K562 (cell line): Measurements from ENCODE around the gene ANKRD49.

Experiments used
- AFF4 ChIP-seq: sonication (generic); formaldehyde crosslinking; IDR thresholded peaks from 2 replicates; pipeline ENCODE4 v1.8.0; 2023; ENCODE audit warnings: mild to moderate bottlenecking, missing genetic modification reagents
- EZH2 ChIP-seq: IDR thresholded peaks from 2 replicates; pipeline ENCODE4 v1.6.1; 2012; ENCODE audit warnings: low read depth, mild to moderate bottlenecking, inconsistent platforms, low read length, borderline replicate concordance
- FIP1L1 ChIP-seq: fragments of 200-400 bp; formaldehyde crosslinking; IDR thresholded peaks from 2 replicates; pipeline ENCODE4 v1.6.1; 2018; ENCODE audit warnings: mild to moderate bottlenecking, low read depth, low read length; ENCODE audit not compliant: poor library complexity, severe bottlenecking
- NBN ChIP-seq: fragments of 450-650 bp; IDR thresholded peaks from 2 replicates; pipeline ENCODE4 v1.6.1; 2016; ENCODE audit warnings: low read depth, mild to moderate bottlenecking
- RB1 ChIP-seq: fragments of 450-650 bp; IDR thresholded peaks from 2 replicates; pipeline ENCODE4 v1.6.1; 2017; ENCODE audit warnings: low read depth, mild to moderate bottlenecking
- SETDB1 ChIP-seq: IDR thresholded peaks from one replicate; pipeline ENCODE4 v1.6.1; 2012; ENCODE audit warnings: low read length, control low read depth, inconsistent platforms
- SP1 ChIP-seq: sonication (generic); formaldehyde crosslinking; IDR thresholded peaks from 2 replicates; pipeline ENCODE4 v1.8.1; 2022; ENCODE audit warnings: mild to moderate bottlenecking, missing genetic modification reagents
- TAF7 ChIP-seq: fragments of 450-650 bp; IDR thresholded peaks from 2 replicates; pipeline ENCODE4 v1.6.1; 2016; ENCODE audit warnings: missing genetic modification characterization, missing compliant biosample characterization
- TGIF2 ChIP-seq: sonication (generic); formaldehyde crosslinking; IDR thresholded peaks from 2 replicates; pipeline ENCODE4 v1.8.1; 2022; ENCODE audit warnings: mild to moderate bottlenecking, missing genetic modification reagents, moderate library complexity
- ZNF445 ChIP-seq: fragments of 250-450 bp; sonication (Bioruptor Pico); IDR thresholded peaks from 2 replicates; pipeline ENCODE4 v1.4.0; 2020; ENCODE audit warnings: low read depth, mild to moderate bottlenecking, moderate library complexity
- ZNF57 ChIP-seq: fragments of 450-650 bp; formaldehyde crosslinking; IDR thresholded peaks from 2 replicates; pipeline ENCODE4 v1.4.0; 2020; ENCODE audit warnings: mild to moderate bottlenecking, moderate library complexity
- TF ChIP-seq, protein P1 (sequence below): sonication (generic); formaldehyde crosslinking; IDR thresholded peaks from 2 replicates; pipeline ENCODE4 v1.8.0; 2022; ENCODE audit warnings: missing genetic modification reagents, mild to moderate bottlenecking, borderline replicate concordance
- TF ChIP-seq, protein P2 (sequence below): fragments of 200-400 bp; formaldehyde crosslinking; IDR thresholded peaks from 2 replicates; pipeline ENCODE4 v1.6.1; 2017; ENCODE audit warnings: mild to moderate bottlenecking, low read depth, low read length, moderate library complexity
- TF ChIP-seq, protein P3 (sequence below): fragments of 450-650 bp; IDR thresholded peaks from 2 replicates; pipeline ENCODE4 v1.6.1; 2017; ENCODE audit warnings: mild to moderate bottlenecking, moderate library complexity

DNA sequence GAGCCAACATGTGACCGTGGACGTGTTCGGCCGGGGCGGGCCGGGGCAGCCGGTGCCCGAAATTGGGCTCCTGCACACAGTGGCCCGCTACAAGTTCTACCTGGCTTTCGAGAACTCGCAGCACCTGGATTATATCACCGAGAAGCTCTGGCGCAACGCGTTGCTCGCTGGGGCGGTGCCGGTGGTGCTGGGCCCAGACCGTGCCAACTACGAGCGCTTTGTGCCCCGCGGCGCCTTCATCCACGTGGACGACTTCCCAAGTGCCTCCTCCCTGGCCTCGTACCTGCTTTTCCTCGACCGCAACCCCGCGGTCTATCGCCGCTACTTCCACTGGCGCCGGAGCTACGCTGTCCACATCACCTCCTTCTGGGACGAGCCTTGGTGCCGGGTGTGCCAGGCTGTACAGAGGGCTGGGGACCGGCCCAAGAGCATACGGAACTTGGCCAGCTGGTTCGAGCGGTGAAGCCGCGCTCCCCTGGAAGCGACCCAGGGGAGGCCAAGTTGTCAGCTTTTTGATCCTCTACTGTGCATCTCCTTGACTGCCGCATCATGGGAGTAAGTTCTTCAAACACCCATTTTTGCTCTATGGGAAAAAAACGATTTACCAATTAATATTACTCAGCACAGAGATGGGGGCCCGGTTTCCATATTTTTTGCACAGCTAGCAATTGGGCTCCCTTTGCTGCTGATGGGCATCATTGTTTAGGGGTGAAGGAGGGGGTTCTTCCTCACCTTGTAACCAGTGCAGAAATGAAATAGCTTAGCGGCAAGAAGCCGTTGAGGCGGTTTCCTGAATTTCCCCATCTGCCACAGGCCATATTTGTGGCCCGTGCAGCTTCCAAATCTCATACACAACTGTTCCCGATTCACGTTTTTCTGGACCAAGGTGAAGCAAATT lies 51.7 kb downstream of the ANKRD49 start:
- TF ChIP-seq SP1 (no peak), AFF4 (CRISPR knock-in tag) (no peak), NBN (no peak), TAF7 (tag) (no peak), ZNF57 (CRISPR knock-in tag) (no peak), ZNF445 (CRISPR knock-in tag) (no peak), SETDB1 (no peak), FIP1L1 (no peak), EZH2 (no peak), RB1 (no peak), TGIF2 (CRISPR knock-in tag) (no peak)
- TF ChIP-seq, protein P1, sequence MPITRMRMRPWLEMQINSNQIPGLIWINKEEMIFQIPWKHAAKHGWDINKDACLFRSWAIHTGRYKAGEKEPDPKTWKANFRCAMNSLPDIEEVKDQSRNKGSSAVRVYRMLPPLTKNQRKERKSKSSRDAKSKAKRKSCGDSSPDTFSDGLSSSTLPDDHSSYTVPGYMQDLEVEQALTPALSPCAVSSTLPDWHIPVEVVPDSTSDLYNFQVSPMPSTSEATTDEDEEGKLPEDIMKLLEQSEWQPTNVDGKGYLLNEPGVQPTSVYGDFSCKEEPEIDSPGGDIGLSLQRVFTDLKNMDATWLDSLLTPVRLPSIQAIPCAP: no peak
- TF ChIP-seq, protein P2, sequence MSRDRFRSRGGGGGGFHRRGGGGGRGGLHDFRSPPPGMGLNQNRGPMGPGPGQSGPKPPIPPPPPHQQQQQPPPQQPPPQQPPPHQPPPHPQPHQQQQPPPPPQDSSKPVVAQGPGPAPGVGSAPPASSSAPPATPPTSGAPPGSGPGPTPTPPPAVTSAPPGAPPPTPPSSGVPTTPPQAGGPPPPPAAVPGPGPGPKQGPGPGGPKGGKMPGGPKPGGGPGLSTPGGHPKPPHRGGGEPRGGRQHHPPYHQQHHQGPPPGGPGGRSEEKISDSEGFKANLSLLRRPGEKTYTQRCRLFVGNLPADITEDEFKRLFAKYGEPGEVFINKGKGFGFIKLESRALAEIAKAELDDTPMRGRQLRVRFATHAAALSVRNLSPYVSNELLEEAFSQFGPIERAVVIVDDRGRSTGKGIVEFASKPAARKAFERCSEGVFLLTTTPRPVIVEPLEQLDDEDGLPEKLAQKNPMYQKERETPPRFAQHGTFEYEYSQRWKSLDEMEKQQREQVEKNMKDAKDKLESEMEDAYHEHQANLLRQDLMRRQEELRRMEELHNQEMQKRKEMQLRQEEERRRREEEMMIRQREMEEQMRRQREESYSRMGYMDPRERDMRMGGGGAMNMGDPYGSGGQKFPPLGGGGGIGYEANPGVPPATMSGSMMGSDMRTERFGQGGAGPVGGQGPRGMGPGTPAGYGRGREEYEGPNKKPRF: no peak
- TF ChIP-seq, protein P3, sequence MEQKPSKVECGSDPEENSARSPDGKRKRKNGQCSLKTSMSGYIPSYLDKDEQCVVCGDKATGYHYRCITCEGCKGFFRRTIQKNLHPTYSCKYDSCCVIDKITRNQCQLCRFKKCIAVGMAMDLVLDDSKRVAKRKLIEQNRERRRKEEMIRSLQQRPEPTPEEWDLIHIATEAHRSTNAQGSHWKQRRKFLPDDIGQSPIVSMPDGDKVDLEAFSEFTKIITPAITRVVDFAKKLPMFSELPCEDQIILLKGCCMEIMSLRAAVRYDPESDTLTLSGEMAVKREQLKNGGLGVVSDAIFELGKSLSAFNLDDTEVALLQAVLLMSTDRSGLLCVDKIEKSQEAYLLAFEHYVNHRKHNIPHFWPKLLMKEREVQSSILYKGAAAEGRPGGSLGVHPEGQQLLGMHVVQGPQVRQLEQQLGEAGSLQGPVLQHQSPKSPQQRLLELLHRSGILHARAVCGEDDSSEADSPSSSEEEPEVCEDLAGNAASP: no peak
